Endodermal cell (in vitro differentiated cells): ENCODE results near the gene LEKR1. TPM values are rescaled to one million over a fixed set of nuclear protein-coding genes. Genes with fewer than 3 reads are reported as not detected.
"Not testable (repeated sequence)": the region's sequence is repeated elsewhere in the genome, so short reads cannot be mapped to it uniquely, and the experiment has no call there.

Experiments used
- DNase-seq: peaks from one replicate; pipeline ENCODE4 v3.0.0-alpha.2; 2017
- H3K27ac ChIP-seq: 2 replicates; pipeline ENCODE4 v1.5.1; 2013; ENCODE audit warnings: mild to moderate bottlenecking, low read depth, low read length, moderate library complexity
- H3K27me3 ChIP-seq: 2 replicates; pipeline ENCODE4 v1.6.1; 2013; ENCODE audit warnings: mild to moderate bottlenecking, low read length, moderate library complexity; ENCODE audit not compliant: insufficient read depth, control insufficient read depth, poor library complexity, severe bottlenecking
- H3K36me3 ChIP-seq: 2 replicates; pipeline ENCODE4 v1.7.0; 2013; ENCODE audit warnings: mild to moderate bottlenecking, low read length, moderate library complexity; ENCODE audit not compliant: control insufficient read depth, insufficient read depth
- H3K4me1 ChIP-seq: one replicate; pipeline ENCODE4 v1.7.0; 2013; ENCODE audit warnings: low read length; ENCODE audit not compliant: control insufficient read depth, insufficient read depth
- H3K4me3 ChIP-seq: 2 replicates; pipeline ENCODE4 v1.5.1; 2013; ENCODE audit warnings: mild to moderate bottlenecking, low read length, moderate library complexity
- H3K9ac ChIP-seq: 2 replicates; pipeline ENCODE4 v1.6.1; 2013; ENCODE audit warnings: mild to moderate bottlenecking, low read length, moderate library complexity; ENCODE audit not compliant: poor library complexity, severe bottlenecking; ENCODE audit errors: extremely low read depth
- H3K9me3 ChIP-seq: 2 replicates; pipeline ENCODE4 v1.6.1; 2013; ENCODE audit warnings: mild to moderate bottlenecking, low read length, moderate library complexity; ENCODE audit not compliant: control insufficient read depth
- H3K27ac Mint-ChIP-seq: 2 replicates; pipeline ENCODE4 v1.8.0; 2020; ENCODE audit warnings: mixed read lengths
- H3K27me3 Mint-ChIP-seq: 2 replicates; pipeline ENCODE4 v1.8.0; 2021; ENCODE audit warnings: mild to moderate bottlenecking, mixed read lengths; ENCODE audit not compliant: insufficient read depth
- H3K36me3 Mint-ChIP-seq: 2 replicates; pipeline ENCODE4 v1.8.0; 2020; ENCODE audit warnings: low read depth, mixed read lengths
- H3K4me1 Mint-ChIP-seq: 2 replicates; pipeline ENCODE4 v1.8.0; 2020; ENCODE audit warnings: mixed read lengths
- H3K4me3 Mint-ChIP-seq: 2 replicates; pipeline ENCODE4 v1.8.0; 2020; ENCODE audit warnings: mild to moderate bottlenecking, moderate library complexity, mixed read lengths
- H3K9me3 Mint-ChIP-seq: 2 replicates; pipeline ENCODE4 v1.8.0; 2020; ENCODE audit warnings: mild to moderate bottlenecking, mixed read lengths
- WGBS, 2 experiments: methylation state at CpG; one replicate each; pipeline versions ENCODE4 v1.1.5 to v1.1.7; 2013; ENCODE audit warnings: missing lambda C conversion rate in 2 of 2, mixed read lengths in 1 of 2; ENCODE audit not compliant: insufficient coverage in 1 of 2, insufficient read length in 1 of 2; 5-methylcytosine and 5-hydroxymethylcytosine counted together
- total RNA-seq, 2 donors: library from RNA; stranded (reverse); fragmentation: NEBNext Ultra II Directional in 1 of 2; extraction: Animal tissue kit (Norgen Biotek cat#: 25700) in 1 of 2; gene quantifications; 2 replicates in 1 of 2; 3 replicates in 1 of 2; pipeline ENCODE4 v1.2.1, GENCODE V29; 2021
- TF ChIP-seq, protein P1 (sequence below): fragments of 200-600 bp; sonication (generic); conservative IDR thresholded peaks from 2 replicates; pipeline ENCODE4 v1.5.0; 2021; ENCODE audit warnings: antibody characterized with exemption, mild to moderate bottlenecking

The LEKR1 gene
- total RNA-seq, 2 donors from 2014 or later, result 1.0 to 1.2 TPM

GRCh38 chr3:156964577-156964976, 138.4 kb downstream of the LEKR1 start:
- H3K4me1 ChIP-seq, result no peaks in the 10 kb centered on the region
- peaks cover 30% of the 10 kb centered on the region for H3K9me3 Mint-ChIP-seq
- no peak for DNase-seq
- 85 to 97% methylated on average over 1 to 3 of the region's 3 CpGs for WGBS, 2 experiments
- no peaks in the 10 kb centered on the region for H3K27me3 ChIP-seq
- no peaks in the 10 kb centered on the region for H3K36me3 ChIP-seq
- TF ChIP-seq, protein P1, sequence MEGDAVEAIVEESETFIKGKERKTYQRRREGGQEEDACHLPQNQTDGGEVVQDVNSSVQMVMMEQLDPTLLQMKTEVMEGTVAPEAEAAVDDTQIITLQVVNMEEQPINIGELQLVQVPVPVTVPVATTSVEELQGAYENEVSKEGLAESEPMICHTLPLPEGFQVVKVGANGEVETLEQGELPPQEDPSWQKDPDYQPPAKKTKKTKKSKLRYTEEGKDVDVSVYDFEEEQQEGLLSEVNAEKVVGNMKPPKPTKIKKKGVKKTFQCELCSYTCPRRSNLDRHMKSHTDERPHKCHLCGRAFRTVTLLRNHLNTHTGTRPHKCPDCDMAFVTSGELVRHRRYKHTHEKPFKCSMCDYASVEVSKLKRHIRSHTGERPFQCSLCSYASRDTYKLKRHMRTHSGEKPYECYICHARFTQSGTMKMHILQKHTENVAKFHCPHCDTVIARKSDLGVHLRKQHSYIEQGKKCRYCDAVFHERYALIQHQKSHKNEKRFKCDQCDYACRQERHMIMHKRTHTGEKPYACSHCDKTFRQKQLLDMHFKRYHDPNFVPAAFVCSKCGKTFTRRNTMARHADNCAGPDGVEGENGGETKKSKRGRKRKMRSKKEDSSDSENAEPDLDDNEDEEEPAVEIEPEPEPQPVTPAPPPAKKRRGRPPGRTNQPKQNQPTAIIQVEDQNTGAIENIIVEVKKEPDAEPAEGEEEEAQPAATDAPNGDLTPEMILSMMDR, result no peak
- H3K27me3 Mint-ChIP-seq, result no peaks in the 10 kb centered on the region
- no peak overlapping the region for H3K4me3 ChIP-seq
- H3K9me3 ChIP-seq, result peaks cover 8% of the 10 kb centered on the region
- no peaks in the 10 kb centered on the region for H3K4me1 Mint-ChIP-seq
- no peak overlapping the region for H3K27ac Mint-ChIP-seq
- H3K4me3 Mint-ChIP-seq, result no peak overlapping the region
- H3K9ac ChIP-seq, result no peak overlapping the region
- H3K27ac ChIP-seq, result no peak overlapping the region
- H3K36me3 Mint-ChIP-seq, result no peaks in the 10 kb centered on the region

GRCh38 chr3:156966349-156966748, 140.2 kb downstream of the LEKR1 start:
- not testable (repeated sequence) for H3K4me3 Mint-ChIP-seq, H3K9ac ChIP-seq, H3K36me3 ChIP-seq, H3K4me1 ChIP-seq, H3K27me3 Mint-ChIP-seq, H3K9me3 ChIP-seq, H3K36me3 Mint-ChIP-seq, DNase-seq, H3K4me3 ChIP-seq, H3K27ac Mint-ChIP-seq, H3K4me1 Mint-ChIP-seq, H3K27me3 ChIP-seq, H3K27ac ChIP-seq
- peaks cover 32% of the 10 kb centered on the region for H3K9me3 Mint-ChIP-seq
- WGBS, 2 experiments, result 93 to 95% methylated on average over 2 to 10 of the region's 10 CpGs

DNA sequence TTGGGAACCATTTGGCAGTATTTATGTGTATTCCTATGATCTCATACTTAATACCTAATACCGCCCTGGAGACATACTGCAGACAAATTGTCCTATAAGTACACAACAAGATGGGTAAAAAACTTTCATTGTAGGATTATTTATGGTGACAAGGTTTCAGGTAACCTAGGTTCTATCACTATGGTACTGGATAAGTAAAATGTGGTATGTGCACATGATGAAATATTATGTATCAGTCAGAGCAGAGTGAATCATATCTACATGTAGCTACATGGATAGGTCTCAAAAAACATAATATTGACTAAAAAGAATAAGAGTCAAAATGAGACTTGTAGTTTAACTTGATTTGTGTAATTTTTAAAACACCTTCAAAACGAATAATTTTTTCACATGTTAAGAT, 147.8 kb downstream of the LEKR1 start:
- H3K4me1 Mint-ChIP-seq, result peaks cover 14% of the 10 kb centered on the region
- Histone ChIP-seq H3K9me3 (peaks cover 3% of the 10 kb centered on the region), H3K4me3 (no peak overlapping the region), H3K27me3 (no peaks in the 10 kb centered on the region), H3K36me3 (no peaks in the 10 kb centered on the region), H3K9ac (no peak overlapping the region), H3K27ac (no peak overlapping the region), H3K4me1 (peaks cover 11% of the 10 kb centered on the region)
- DNase-seq, result no peak
- no peak overlapping the region for H3K27ac Mint-ChIP-seq
- peaks cover 7% of the 10 kb centered on the region for H3K9me3 Mint-ChIP-seq
- TF ChIP-seq, protein P1, result no peak
- H3K4me3 Mint-ChIP-seq, result no peak overlapping the region
- 95% methylated on average over 2 of the region's 2 CpGs; no CpG with 5 or more reads in 1 of the 2 experiments for WGBS, 2 experiments
- no peaks in the 10 kb centered on the region for H3K36me3 Mint-ChIP-seq
- no peaks in the 10 kb centered on the region for H3K27me3 Mint-ChIP-seq

DNA sequence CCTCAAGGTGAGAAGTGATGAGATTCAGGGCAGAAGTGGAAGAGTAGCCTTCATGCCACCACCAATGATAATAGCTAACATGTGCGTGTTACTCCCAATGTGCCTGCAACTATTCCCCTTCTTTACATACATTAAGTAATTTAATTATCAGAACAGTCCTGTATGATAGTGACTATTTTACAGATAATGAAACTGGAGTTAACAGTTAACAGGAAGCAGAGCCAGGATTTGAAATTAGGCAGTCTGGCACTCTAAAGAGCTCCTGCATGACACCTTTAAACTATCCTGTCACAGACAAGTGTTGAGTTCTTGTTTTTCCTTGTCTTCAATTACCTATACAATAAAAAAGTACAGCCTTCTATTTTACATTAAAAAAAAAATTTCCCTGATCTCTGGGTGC, 148.8 kb downstream of the LEKR1 start:
- no peak overlapping the region for H3K9ac ChIP-seq
- Mint-ChIP-seq H3K4me1 (peaks cover 14% of the 10 kb centered on the region), H3K27me3 (no peaks in the 10 kb centered on the region), H3K27ac (no peak overlapping the region), H3K9me3 (peaks cover 1% of the 10 kb centered on the region), H3K36me3 (no peaks in the 10 kb centered on the region), H3K4me3 (no peak overlapping the region)
- peaks cover 3% of the 10 kb centered on the region for H3K9me3 ChIP-seq
- H3K27ac ChIP-seq, result no peak overlapping the region
- TF ChIP-seq, protein P1, result no peak
- no peak for DNase-seq
- H3K4me3 ChIP-seq, result no peak overlapping the region
- WGBS, 2 experiments, result 100% methylated on average over 1 of the region's 1 CpG; no CpG with 5 or more reads in 1 of the 2 experiments
- peaks cover 11% of the 10 kb centered on the region for H3K4me1 ChIP-seq
- no peaks in the 10 kb centered on the region for H3K27me3 ChIP-seq
- H3K36me3 ChIP-seq, result no peaks in the 10 kb centered on the region
